Immature natural killer cell (primary cell): ENCODE data around the gene FBXO41. TPM values are rescaled to one million over a fixed set of nuclear protein-coding genes. Genes with fewer than 3 reads are reported as not detected.

Experiments used
- DNase-seq, 3 donors: peaks; one replicate each; pipeline ENCODE4 v3.0.0; 2022; ENCODE audit warnings: mixed read lengths in 1 of 3
- H3K27ac Mint-ChIP-seq, 6 donors: one replicate each; pipeline ENCODE4 v1.8.0; 2020; ENCODE audit warnings: mixed read lengths in 6 of 6, mild to moderate bottlenecking in 5 of 6, inconsistent platforms in 4 of 6, moderate library complexity in 3 of 6
- H3K27me3 Mint-ChIP-seq, 3 donors: one replicate each; pipeline ENCODE4 v1.8.0; 2020 to 2021; ENCODE audit warnings: low read depth in 3 of 3, mild to moderate bottlenecking in 3 of 3, mixed read lengths in 3 of 3, moderate library complexity in 3 of 3, inconsistent platforms in 1 of 3
- H3K36me3 Mint-ChIP-seq, 3 donors: one replicate each; pipeline ENCODE4 v1.8.0; 2020; ENCODE audit warnings: mixed read lengths in 3 of 3, inconsistent platforms in 2 of 3, mild to moderate bottlenecking in 2 of 3
- H3K4me1 Mint-ChIP-seq, 2 donors: one replicate each; pipeline ENCODE4 v1.8.0; 2020; ENCODE audit warnings: inconsistent platforms in 2 of 2, mild to moderate bottlenecking in 2 of 2, mixed read lengths in 2 of 2, moderate library complexity in 1 of 2
- H3K4me3 Mint-ChIP-seq, 5 donors: one replicate each; pipeline ENCODE4 v1.8.0; 2020; ENCODE audit warnings: mild to moderate bottlenecking in 5 of 5, mixed read lengths in 5 of 5, inconsistent platforms in 3 of 5, moderate library complexity in 3 of 5
- H3K9me3 Mint-ChIP-seq, 6 donors: one replicate each; pipeline ENCODE4 v1.8.0; 2020; ENCODE audit warnings: mild to moderate bottlenecking in 6 of 6, mixed read lengths in 6 of 6, inconsistent platforms in 4 of 6, moderate library complexity in 3 of 6
- polyA plus RNA-seq, 3 donors: library from polyadenylated mRNA; unstranded; fragments of 300-500 nt; fragmentation: Illumina TruSeq; gene quantifications; one replicate each; pipeline ENCODE4 v1.2.3, GENCODE V29; 2021

FBXO41 gene
- 1 to 10 TPM in 1 of 3 donors, under 1 TPM in 1, not detected in 1; 0.40 to 1.2 TPM for polyA plus RNA-seq

GRCh38 chr2:73284296-73285158 is at the start of gene FBXO41:
TSS of gene FBXO41 (minus strand) at chr2:73284478. CDS start at chr2:73269630, 14,848 bp downstream.
- Mint-ChIP-seq H3K9me3 (no peaks in the 10 kb centered on the region), H3K4me3 (peak within 1 kb of the TSS; percentile 79 to 85 (median 82)), H3K4me1 (peaks cover 19% of the 10 kb centered on the region in 2 donors), H3K36me3 (peaks cover 0 to 3% (median 0%) of the 10 kb centered on the region in 3 donors), H3K27ac (peak within 1 kb of the TSS in 5 of 6 donors; percentile 42 to 83 (median 68)), H3K27me3 (peaks cover 0 to 18% (median 6%) of the 10 kb centered on the region in 3 donors)
- DNase-seq, result peak; percentile 56 to 62 (median 60)

GRCh38 chr2:73334045-73334444 is 49.8 kb upstream of the FBXO41 start:
- Mint-ChIP-seq H3K4me3 (no peak overlapping the region), H3K27ac (no peak overlapping the region), H3K36me3 (peaks cover 0 to 6% (median 3%) of the 10 kb centered on the region in 3 donors), H3K27me3 (peaks cover 1 to 10% (median 4%) of the 10 kb centered on the region in 3 donors), H3K9me3 (peaks cover 0 to 22% (median 7%) of the 10 kb centered on the region in 6 donors), H3K4me1 (peaks cover 0 to 5% of the 10 kb centered on the region in 2 donors)
- no peak for DNase-seq

GRCh38 chr2:73333564-73333963 is 49.3 kb upstream of the FBXO41 start:
- Mint-ChIP-seq H3K27ac (no peak overlapping the region), H3K27me3 (peaks cover 1 to 10% (median 4%) of the 10 kb centered on the region in 3 donors)

GRCh38 chr2:73324126-73324725 is 39.9 kb upstream of the FBXO41 start:
- DNase-seq, result no peak
- H3K27ac Mint-ChIP-seq, result no peak overlapping the region
- no peaks in the 10 kb centered on the region for H3K9me3 Mint-ChIP-seq
- peaks cover 2 to 12% (median 8%) of the 10 kb centered on the region in 3 donors for H3K27me3 Mint-ChIP-seq
- H3K36me3 Mint-ChIP-seq, result no peaks in the 10 kb centered on the region
- H3K4me1 Mint-ChIP-seq, result no peaks in the 10 kb centered on the region
- H3K4me3 Mint-ChIP-seq, result no peak overlapping the region

More at GRCh38 chr2:73333564-73333963, 49.3 kb upstream of the FBXO41 start:
- Mint-ChIP-seq H3K4me3 (no peak overlapping the region), H3K4me1 (peaks cover 0 to 5% of the 10 kb centered on the region in 2 donors), H3K9me3 (peaks cover 0 to 22% (median 7%) of the 10 kb centered on the region in 6 donors), H3K36me3 (peaks cover 0 to 6% (median 3%) of the 10 kb centered on the region in 3 donors)
- no peak for DNase-seq

GRCh38 chr2:73323551-73323950 is 39.3 kb upstream of the FBXO41 start:
- DNase-seq, result no peak
- H3K4me3 Mint-ChIP-seq, result no peak overlapping the region
- H3K4me1 Mint-ChIP-seq, result no peaks in the 10 kb centered on the region
- H3K36me3 Mint-ChIP-seq, result no peaks in the 10 kb centered on the region
- no peaks in the 10 kb centered on the region for H3K9me3 Mint-ChIP-seq
- H3K27ac Mint-ChIP-seq, result no peak overlapping the region
- peaks cover 2 to 12% (median 8%) of the 10 kb centered on the region in 3 donors for H3K27me3 Mint-ChIP-seq

- Mint-ChIP-seq H3K4me3 (no peak overlapping the region), H3K9me3 (no peaks in the 10 kb centered on the region), H3K36me3 (no peaks in the 10 kb centered on the region), H3K27ac (no peak overlapping the region), H3K4me1 (no peaks in the 10 kb centered on the region), H3K27me3 (peaks cover 2 to 13% (median 3%) of the 10 kb centered on the region in 3 donors)
- DNase-seq, result no peak
Observed at GRCh38 chr2:73314441-73314840, 30.2 kb upstream of the FBXO41 start.

GRCh38 chr2:73307720-73308119 is 23.4 kb upstream of the FBXO41 start:
- peaks cover 4 to 7% (median 6%) of the 10 kb centered on the region in 3 donors for H3K27me3 Mint-ChIP-seq
- H3K36me3 Mint-ChIP-seq, result no peaks in the 10 kb centered on the region
- no peak for DNase-seq
- no peak overlapping the region for H3K27ac Mint-ChIP-seq
- H3K4me1 Mint-ChIP-seq, result no peaks in the 10 kb centered on the region
- no peaks in the 10 kb centered on the region for H3K9me3 Mint-ChIP-seq
- H3K4me3 Mint-ChIP-seq, result no peak overlapping the region

- H3K36me3 Mint-ChIP-seq, result no peaks in the 10 kb centered on the region
- DNase-seq, result no peak
- H3K27me3 Mint-ChIP-seq, result peaks cover 6 to 9% (median 7%) of the 10 kb centered on the region in 3 donors
Observed at GRCh38 chr2:73301636-73302035, 17.4 kb upstream of the FBXO41 start.

GRCh38 chr2:73300926-73301325 is 16.6 kb upstream of the FBXO41 start:
- no peaks in the 10 kb centered on the region for H3K36me3 Mint-ChIP-seq
- DNase-seq, result no peak
- peaks cover 0 to 4% (median 0%) of the 10 kb centered on the region in 6 donors for H3K9me3 Mint-ChIP-seq
- no peak overlapping the region for H3K27ac Mint-ChIP-seq
- no peak overlapping the region for H3K4me3 Mint-ChIP-seq
- H3K4me1 Mint-ChIP-seq, result no peaks in the 10 kb centered on the region
- H3K27me3 Mint-ChIP-seq, result peaks cover 8 to 10% (median 9%) of the 10 kb centered on the region in 3 donors

More at GRCh38 chr2:73301636-73302035, 17.4 kb upstream of the FBXO41 start:
- H3K27ac Mint-ChIP-seq, result no peak overlapping the region
- no peak overlapping the region for H3K4me3 Mint-ChIP-seq
- peaks cover 0 to 4% (median 0%) of the 10 kb centered on the region in 6 donors for H3K9me3 Mint-ChIP-seq
- H3K4me1 Mint-ChIP-seq, result no peaks in the 10 kb centered on the region

GRCh38 chr2:73297586-73297985 is 13.3 kb upstream of the FBXO41 start:
- no peak for DNase-seq
- peaks cover 0 to 4% (median 0%) of the 10 kb centered on the region in 6 donors for H3K9me3 Mint-ChIP-seq
- H3K4me1 Mint-ChIP-seq, result peaks cover 0 to 7% of the 10 kb centered on the region in 2 donors
- H3K27ac Mint-ChIP-seq, result no peak overlapping the region
- H3K36me3 Mint-ChIP-seq, result no peaks in the 10 kb centered on the region
- H3K4me3 Mint-ChIP-seq, result no peak overlapping the region
- peaks cover 15 to 20% (median 15%) of the 10 kb centered on the region in 3 donors for H3K27me3 Mint-ChIP-seq

- peaks cover 0 to 4% (median 0%) of the 10 kb centered on the region in 6 donors for H3K9me3 Mint-ChIP-seq
- no peak for DNase-seq
- peaks cover 15 to 20% (median 15%) of the 10 kb centered on the region in 3 donors for H3K27me3 Mint-ChIP-seq
- H3K27ac Mint-ChIP-seq, result no peak overlapping the region
- H3K4me1 Mint-ChIP-seq, result peaks cover 0 to 7% of the 10 kb centered on the region in 2 donors
- no peak overlapping the region for H3K4me3 Mint-ChIP-seq
- no peaks in the 10 kb centered on the region for H3K36me3 Mint-ChIP-seq
Observed at GRCh38 chr2:73297151-73297559, 12.9 kb upstream of the FBXO41 start.

- Mint-ChIP-seq H3K27ac (no peak overlapping the region), H3K4me3 (peak overlapping the region in 1 of 5 donors; percentile 33), H3K27me3 (peaks cover 17 to 24% (median 18%) of the 10 kb centered on the region in 3 donors), H3K9me3 (peaks cover 0 to 2% (median 0%) of the 10 kb centered on the region in 6 donors), H3K36me3 (no peaks in the 10 kb centered on the region), H3K4me1 (peaks cover 6 to 14% of the 10 kb centered on the region in 2 donors)
- no peak for DNase-seq
Observed at GRCh38 chr2:73295751-73296400, 11.6 kb upstream of the FBXO41 start.

- Mint-ChIP-seq H3K27ac (no peak overlapping the region), H3K27me3 (peaks cover 20 to 39% (median 23%) of the 10 kb centered on the region in 3 donors), H3K4me3 (peak overlapping the region in 4 of 5 donors; percentile 9 to 72 (median 58)), H3K9me3 (peaks cover 0 to 2% (median 0%) of the 10 kb centered on the region in 6 donors), H3K4me1 (peaks cover 10 to 16% of the 10 kb centered on the region in 2 donors), H3K36me3 (no peaks in the 10 kb centered on the region)
- no peak for DNase-seq
Observed at GRCh38 chr2:73294239-73294638, 10.0 kb upstream of the FBXO41 start.
